ENCODE data around the gene GNG7.

DNA sequence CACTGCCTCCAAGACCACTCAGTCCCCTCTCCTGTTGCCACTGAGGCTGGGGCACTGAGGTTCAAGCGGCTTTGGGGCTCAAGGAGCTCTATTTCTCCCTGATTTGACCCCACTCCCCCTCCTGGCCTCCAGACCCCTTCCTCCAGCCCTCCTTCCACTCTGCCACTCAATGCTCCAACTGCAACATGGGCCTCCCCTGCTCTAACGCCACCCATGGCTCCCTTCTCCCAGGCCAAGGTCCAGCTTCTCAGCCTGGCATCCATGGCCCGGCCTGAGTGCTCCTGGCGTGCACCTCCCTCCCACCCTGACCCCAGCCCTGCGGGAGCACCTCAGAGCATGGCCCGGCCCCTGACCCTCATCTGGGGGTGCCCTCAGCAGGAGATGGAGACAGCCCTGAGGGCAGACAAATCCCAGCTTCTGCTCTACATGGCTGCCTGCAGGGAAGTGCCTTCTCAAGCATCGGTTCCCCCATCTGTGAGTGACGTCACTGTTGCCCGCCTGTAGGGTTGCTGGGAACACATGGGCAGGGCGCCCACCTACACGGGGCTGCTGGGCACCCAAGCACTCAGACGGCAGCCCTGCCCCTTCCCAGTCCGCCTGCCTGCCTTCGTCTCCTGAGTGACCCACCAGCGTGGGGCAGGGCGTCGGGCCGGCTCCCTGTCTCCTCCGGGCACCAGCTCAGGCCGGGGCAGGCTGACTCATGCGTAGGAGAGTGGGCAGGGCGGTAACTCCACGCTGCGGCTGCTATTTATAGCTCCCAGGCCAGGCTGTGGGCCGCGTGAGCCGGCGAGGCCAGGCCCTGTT, 20.2 kb upstream of the GNG7 start:
- TF ChIP-seq CTCF (IDR thresholded peaks at IDR 0.05) (no peak), POLR2A (IDR thresholded peaks at IDR 0.05) (no peak)
